SK-N-SH treated with all-trans-retinoic acid at 6 μM for 48 hours (cell line): Measurements from ENCODE around the gene PRR7.

Experiments used
- ARNTL ChIP-seq: fragments of 450-650 bp; formaldehyde crosslinking; IDR thresholded peaks from 2 replicates; pipeline ENCODE4 v1.5.0; 2020; ENCODE audit warnings: low read depth, mild to moderate bottlenecking, moderate library complexity, borderline replicate concordance
- CREB5 ChIP-seq: fragments of 250-450 bp; sonication (Bioruptor Pico); IDR thresholded peaks from 2 replicates; pipeline ENCODE4 v1.5.1; 2020; ENCODE audit warnings: low read depth, mild to moderate bottlenecking, moderate library complexity
- CSDC2 ChIP-seq: fragments of 250-450 bp; sonication (Bioruptor Pico); IDR thresholded peaks from 2 replicates; pipeline ENCODE4 v1.5.0; 2020; ENCODE audit warnings: mild to moderate bottlenecking, moderate library complexity
- PATZ1 ChIP-seq: fragments of 250-450 bp; sonication (Bioruptor Pico); IDR thresholded peaks from 2 replicates; pipeline ENCODE4 v1.8.0; 2020; ENCODE audit warnings: mild to moderate bottlenecking, moderate library complexity, borderline replicate concordance
- POU6F1 ChIP-seq: fragments of 250-450 bp; sonication (Bioruptor Pico); IDR thresholded peaks from 2 replicates; pipeline ENCODE4 v1.8.0; 2021; ENCODE audit warnings: low read depth, mild to moderate bottlenecking, moderate library complexity, borderline replicate concordance
- RARB ChIP-seq: fragments of 250-450 bp; sonication (Bioruptor Pico); IDR thresholded peaks from 2 replicates; pipeline ENCODE4 v1.8.0; 2021; ENCODE audit warnings: mild to moderate bottlenecking, moderate library complexity
- TOX ChIP-seq: fragments of 250-450 bp; sonication (Bioruptor Pico); IDR thresholded peaks from 2 replicates; pipeline ENCODE4 v1.8.0; 2021; ENCODE audit warnings: mild to moderate bottlenecking, moderate library complexity, borderline replicate concordance
- TSHZ2 ChIP-seq: fragments of 250-450 bp; sonication (Bioruptor Pico); IDR thresholded peaks from 2 replicates; pipeline ENCODE4 v1.5.0; 2020; ENCODE audit warnings: mild to moderate bottlenecking, moderate library complexity
- ZFP3 ChIP-seq: fragments of 250-450 bp; sonication (Bioruptor Pico); IDR thresholded peaks from 2 replicates; pipeline ENCODE4 v1.5.0; 2020; ENCODE audit warnings: mild to moderate bottlenecking, moderate library complexity

GRCh38 chr5:177457852-177458681 lies 11.5 kb downstream of the PRR7 start:
- TF ChIP-seq ZFP3, result no peak
- no peak for TF ChIP-seq CSDC2 (CRISPR knock-in tag)
- TF ChIP-seq CREB5 (CRISPR knock-in tag), result no peak
- no peak for TF ChIP-seq RARB (CRISPR knock-in tag)
- no peak for TF ChIP-seq PATZ1 (CRISPR knock-in tag)
- no peak for TF ChIP-seq TSHZ2 (CRISPR knock-in tag)
- no peak for TF ChIP-seq ARNTL (CRISPR knock-in tag)
- TF ChIP-seq TOX (CRISPR knock-in tag), result no peak
- TF ChIP-seq POU6F1, result no peak
